HG03378 (cell line): ENCODE measurements around the gene TRIM54.
"Not testable (repeated sequence)": the region's sequence is repeated elsewhere in the genome, so short reads cannot be mapped to it uniquely, and the experiment has no call there.

Experiments used
- ATAC-seq: cut with Tn5 transposase; IDR thresholded peaks from one replicate; pipeline ENCODE4 v1.9.1; 2021; ENCODE audit warnings: mild to moderate bottlenecking, moderate library complexity; ENCODE audit not compliant: unreplicated experiment

Gene TRIM54

GRCh38 chr2:27309651-27310050 lies 27.4 kb downstream of the TRIM54 start:
- no peak for ATAC-seq

- no peak for ATAC-seq
These were observed 29.9 kb downstream of the TRIM54 start for GRCh38 chr2:27312152-27312551.

- ATAC-seq = no peak
These were observed 31.8 kb downstream of the TRIM54 start for GRCh38 chr2:27313882-27314645.

- ATAC-seq = no peak
These were observed 32.5 kb downstream of the TRIM54 start for GRCh38 chr2:27314709-27315108.

GRCh38 chr2:27315122-27315521 lies 32.9 kb downstream of the TRIM54 start:
- no peak for ATAC-seq

GRCh38 chr2:27316655-27317412 lies 34.6 kb downstream of the TRIM54 start:
- no peak for ATAC-seq

GRCh38 chr2:27319839-27320238 lies 37.6 kb downstream of the TRIM54 start:
- ATAC-seq = not testable (repeated sequence)

GRCh38 chr2:27320958-27321543 lies 38.8 kb downstream of the TRIM54 start:
- ATAC-seq = no peak

GRCh38 chr2:27322301-27322765 lies 40.1 kb downstream of the TRIM54 start:
- no peak for ATAC-seq

- peak; percentile 79 for ATAC-seq
These were observed 40.8 kb downstream of the TRIM54 start, which contains the start of gene MPV17 for GRCh38 chr2:27322766-27323595. TSS of gene MPV17 (minus strand) at chr2:27323097. CDS start at chr2:27322517, 580 bp downstream.

GRCh38 chr2:27323596-27324285 lies 41.5 kb downstream of the TRIM54 start:
- ATAC-seq = no peak

GRCh38 chr2:27324720-27325119 lies 42.5 kb downstream of the TRIM54 start:
- ATAC-seq = no peak

GRCh38 chr2:27335311-27335710 lies 53.1 kb downstream of the TRIM54 start:
- no peak for ATAC-seq

- no peak for ATAC-seq
These were observed 53.9 kb downstream of the TRIM54 start for GRCh38 chr2:27336173-27336572.

GRCh38 chr2:27347641-27348040 lies 65.4 kb downstream of the TRIM54 start:
- ATAC-seq = no peak

GRCh38 chr2:27350106-27350693 lies 68.0 kb downstream of the TRIM54 start:
- ATAC-seq = no peak

- ATAC-seq = no peak
These were observed 69.8 kb downstream of the TRIM54 start for GRCh38 chr2:27351802-27352598.

- ATAC-seq = not testable (repeated sequence)
These were observed 71.1 kb downstream of the TRIM54 start for GRCh38 chr2:27353386-27353761.
